ENCODE measurements around the gene IQGAP3. TPM values are rescaled to one million over a fixed set of nuclear protein-coding genes. Genes with fewer than 3 reads are reported as not detected.

The IQGAP3 gene
- total RNA-seq, 1 donor from 2014 or later = 0.36 TPM

DNA sequence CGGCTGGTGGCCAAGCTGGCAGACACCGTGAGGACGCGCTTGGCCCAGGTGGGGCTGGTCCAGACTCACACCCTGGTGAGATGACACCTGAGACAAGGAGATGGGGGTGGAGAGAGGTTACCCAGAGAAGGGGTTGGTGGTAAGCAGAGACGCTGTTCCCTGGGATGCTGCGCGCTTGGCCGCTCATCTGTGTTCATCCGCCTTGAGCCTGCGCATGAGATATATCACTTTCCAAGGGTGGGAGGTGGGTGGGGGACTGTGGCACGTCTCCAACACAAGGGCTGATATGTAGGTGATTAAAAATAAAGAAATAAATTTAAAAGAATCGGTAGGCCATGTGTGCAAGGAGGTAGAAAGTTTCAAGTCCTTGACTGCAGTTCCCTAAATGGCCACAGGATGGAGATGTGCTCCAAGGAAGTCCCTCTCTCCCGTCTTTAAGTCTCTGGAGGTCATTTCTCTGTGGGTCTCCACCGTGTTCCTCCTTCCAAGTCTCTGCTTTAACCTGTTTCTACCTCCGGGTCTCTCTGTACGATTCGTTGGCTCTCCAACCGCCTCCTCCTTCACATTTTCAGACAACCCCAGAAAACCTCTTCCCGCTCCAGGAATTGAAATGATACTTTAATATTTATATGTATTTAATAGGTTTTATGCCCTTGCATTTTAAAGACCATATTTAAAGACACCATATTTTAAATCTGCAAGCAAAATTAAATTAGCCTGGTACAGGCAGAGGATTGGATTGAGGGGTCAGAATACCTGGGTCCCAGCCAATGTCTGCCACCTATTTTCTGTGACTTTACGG lies 11.7 kb upstream of the IQGAP3 start:
- DNase-seq = no peak
- Histone ChIP-seq H3K9me3 (replicated peaks) (no peaks in the 10 kb centered on the region), H3K4me1 (peaks cover 6% of the 10 kb centered on the region), H3K27ac (replicated peaks) (no peak overlapping the region), H3K27me3 (ENCODE audit: low read depth) (no peaks in the 10 kb centered on the region), H3K36me3 (no peaks in the 10 kb centered on the region), H3K4me3 (no peak overlapping the region)
- intact Hi-C loops (cut with micrococcal nuclease) = no loop called here
- TF ChIP-seq, protein P1, sequence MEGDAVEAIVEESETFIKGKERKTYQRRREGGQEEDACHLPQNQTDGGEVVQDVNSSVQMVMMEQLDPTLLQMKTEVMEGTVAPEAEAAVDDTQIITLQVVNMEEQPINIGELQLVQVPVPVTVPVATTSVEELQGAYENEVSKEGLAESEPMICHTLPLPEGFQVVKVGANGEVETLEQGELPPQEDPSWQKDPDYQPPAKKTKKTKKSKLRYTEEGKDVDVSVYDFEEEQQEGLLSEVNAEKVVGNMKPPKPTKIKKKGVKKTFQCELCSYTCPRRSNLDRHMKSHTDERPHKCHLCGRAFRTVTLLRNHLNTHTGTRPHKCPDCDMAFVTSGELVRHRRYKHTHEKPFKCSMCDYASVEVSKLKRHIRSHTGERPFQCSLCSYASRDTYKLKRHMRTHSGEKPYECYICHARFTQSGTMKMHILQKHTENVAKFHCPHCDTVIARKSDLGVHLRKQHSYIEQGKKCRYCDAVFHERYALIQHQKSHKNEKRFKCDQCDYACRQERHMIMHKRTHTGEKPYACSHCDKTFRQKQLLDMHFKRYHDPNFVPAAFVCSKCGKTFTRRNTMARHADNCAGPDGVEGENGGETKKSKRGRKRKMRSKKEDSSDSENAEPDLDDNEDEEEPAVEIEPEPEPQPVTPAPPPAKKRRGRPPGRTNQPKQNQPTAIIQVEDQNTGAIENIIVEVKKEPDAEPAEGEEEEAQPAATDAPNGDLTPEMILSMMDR (IDR thresholded peaks at IDR 0.05; ENCODE audit: borderline replicate concordance) = peak; percentile 97

DNA sequence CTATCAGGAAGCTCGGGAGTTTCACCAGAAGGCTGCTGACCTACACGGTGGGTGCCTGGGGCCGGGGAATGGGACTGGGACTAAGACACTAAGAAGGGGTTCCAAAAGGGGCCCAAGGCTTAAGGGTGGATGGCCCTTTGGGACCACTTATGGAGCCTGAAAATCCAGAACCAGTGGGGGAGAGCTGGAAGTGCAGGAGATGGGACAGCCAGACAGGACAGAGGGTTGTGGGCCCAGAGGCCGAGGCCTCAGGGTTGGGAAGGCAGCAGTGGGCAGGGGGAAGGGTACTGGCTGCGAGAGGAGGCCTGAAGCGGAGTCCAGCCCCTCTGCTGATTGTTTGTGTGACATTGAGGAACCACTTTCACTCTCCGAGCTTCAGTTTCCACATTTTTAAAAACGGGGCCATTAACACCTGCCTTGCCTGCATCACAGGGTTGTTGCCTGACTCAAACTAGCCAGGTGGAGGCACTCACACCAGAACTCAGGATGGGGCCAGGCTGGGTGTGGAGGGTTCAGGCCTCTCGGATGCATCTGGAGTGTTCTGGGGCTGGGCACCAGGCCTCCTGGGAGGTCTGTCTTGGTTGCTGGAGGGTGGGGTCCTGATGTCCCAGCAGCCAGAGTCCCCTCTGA lies 10.1 kb upstream of the IQGAP3 start:
- no peak overlapping the region for H3K4me3 ChIP-seq

DNA sequence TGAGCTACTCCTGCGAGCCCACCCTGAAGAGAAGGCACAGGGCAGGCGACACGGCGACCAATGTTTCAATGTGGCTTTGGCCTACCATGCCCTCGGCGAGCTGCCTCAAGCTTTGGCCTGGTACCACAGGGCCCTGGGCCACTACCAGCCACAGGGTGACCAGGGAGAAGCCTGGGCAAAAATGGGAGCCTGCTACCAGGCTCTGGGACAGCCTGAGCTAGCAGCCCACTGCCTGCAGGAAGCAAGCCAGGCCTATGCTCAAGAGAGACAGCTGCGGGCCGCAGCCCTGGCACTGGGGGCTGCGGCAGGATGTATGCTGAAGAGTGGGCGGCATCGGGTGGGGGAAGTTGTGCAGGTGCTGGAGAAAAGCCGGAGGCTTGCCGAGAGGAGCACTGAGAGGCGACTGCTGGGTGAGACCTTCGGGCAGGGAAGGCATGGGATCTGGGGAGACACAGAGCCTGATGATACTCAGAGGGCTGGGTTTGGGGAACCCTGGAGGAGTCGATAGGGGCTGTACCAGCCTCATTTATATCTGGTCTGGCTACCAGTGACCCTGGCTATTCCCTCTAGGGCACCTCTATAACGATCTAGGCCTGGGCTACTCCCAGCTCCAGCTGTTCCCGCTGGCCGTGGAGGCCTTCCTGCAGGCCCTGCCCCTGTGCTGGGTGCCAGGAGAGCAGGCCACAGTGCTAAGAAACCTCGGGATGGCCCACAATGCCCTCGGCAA lies 9.5 kb upstream of the IQGAP3 start:
- intact Hi-C loops (cut with micrococcal nuclease) = no loop called here
- H3K27ac ChIP-seq (replicated peaks) = no peak overlapping the region
- peaks cover 6% of the 10 kb centered on the region for H3K4me1 ChIP-seq

More for the DNA sequence above, 10.1 kb upstream of the IQGAP3 start:
- intact Hi-C loops (cut with micrococcal nuclease) = no loop called here
- TF ChIP-seq, protein P1 (IDR thresholded peaks at IDR 0.05; ENCODE audit: borderline replicate concordance) = no peak
- H3K9me3 ChIP-seq (replicated peaks) = no peaks in the 10 kb centered on the region
- no peaks in the 10 kb centered on the region for H3K36me3 ChIP-seq
- H3K27me3 ChIP-seq (ENCODE audit: low read depth) = no peaks in the 10 kb centered on the region
- no peak for DNase-seq
- H3K4me1 ChIP-seq = peaks cover 6% of the 10 kb centered on the region
- no peak overlapping the region for H3K27ac ChIP-seq (replicated peaks)

DNA sequence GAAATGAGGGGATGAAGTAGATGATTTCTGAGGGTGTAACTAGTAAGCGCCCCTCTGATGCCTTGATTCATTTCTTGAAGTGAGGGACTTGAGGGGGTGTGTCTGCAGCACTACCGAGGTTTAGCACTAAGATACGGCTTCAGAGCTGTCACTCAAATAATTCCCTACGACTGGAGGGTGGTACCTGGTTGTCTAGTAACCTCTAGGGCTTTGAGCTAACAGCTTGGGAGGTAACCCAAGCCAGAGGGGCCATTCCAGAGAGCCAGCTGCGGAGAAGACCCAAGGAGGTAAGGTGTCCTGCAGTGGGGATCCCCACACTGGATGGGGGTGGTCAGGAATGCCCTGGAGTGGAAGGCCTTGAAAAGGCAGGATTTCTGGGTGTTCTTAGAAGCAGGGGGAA lies 7.1 kb upstream of the IQGAP3 start, which contains the start of gene TTC24:
Gene TTC24, plus strand, starts transcription at position 252 of the 400 bp plus-strand sequence. CDS start 1,642 bp downstream, outside the sequence.
- Histone ChIP-seq H3K36me3 (no peaks in the 10 kb centered on the region), H3K27me3 (ENCODE audit: low read depth) (no peaks in the 10 kb centered on the region), H3K4me3 (no peak within 1 kb of the TSS), H3K27ac (replicated peaks) (no peak within 1 kb of the TSS), H3K9me3 (replicated peaks) (no peaks in the 10 kb centered on the region), H3K4me1 (peaks cover 6% of the 10 kb centered on the region)
- intact Hi-C loops (cut with micrococcal nuclease) = no loop called here
- DNase-seq = no peak
- TF ChIP-seq, protein P1 (IDR thresholded peaks at IDR 0.05; ENCODE audit: borderline replicate concordance) = no peak

More for the DNA sequence above, 9.5 kb upstream of the IQGAP3 start:
- H3K36me3 ChIP-seq = no peaks in the 10 kb centered on the region
- no peak for DNase-seq
- TF ChIP-seq, protein P1 (IDR thresholded peaks at IDR 0.05; ENCODE audit: borderline replicate concordance) = no peak
- H3K4me3 ChIP-seq = no peak overlapping the region
- H3K9me3 ChIP-seq (replicated peaks) = no peaks in the 10 kb centered on the region
- H3K27me3 ChIP-seq (ENCODE audit: low read depth) = no peaks in the 10 kb centered on the region

DNA sequence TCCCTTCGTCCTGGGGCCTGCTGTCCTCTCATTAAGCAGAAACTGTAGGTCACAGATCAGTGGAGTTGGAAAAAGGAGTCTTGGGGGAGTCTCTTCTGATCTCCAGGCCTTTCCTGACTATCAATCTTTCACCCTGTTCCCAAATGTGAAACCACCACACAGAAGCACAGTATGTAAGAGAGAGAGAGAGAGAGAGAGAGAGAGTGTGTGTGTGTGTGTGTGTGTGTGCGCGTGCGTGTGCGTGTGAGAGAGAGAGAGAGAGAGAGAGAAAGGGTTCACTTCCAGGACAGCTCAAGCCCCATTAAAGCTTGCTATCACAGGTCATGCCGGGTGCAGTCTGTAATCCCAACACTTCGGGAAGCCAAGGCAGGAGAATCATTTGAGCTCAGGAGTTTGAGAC lies 5.7 kb upstream of the IQGAP3 start:
- no peak for DNase-seq
- Histone ChIP-seq H3K36me3 (no peaks in the 10 kb centered on the region), H3K4me3 (no peak overlapping the region), H3K27ac (replicated peaks) (no peak overlapping the region), H3K4me1 (no peaks in the 10 kb centered on the region), H3K27me3 (ENCODE audit: low read depth) (no peaks in the 10 kb centered on the region), H3K9me3 (replicated peaks) (no peaks in the 10 kb centered on the region)
- TF ChIP-seq, protein P1 (IDR thresholded peaks at IDR 0.05; ENCODE audit: borderline replicate concordance) = no peak
- intact Hi-C loops (cut with micrococcal nuclease) = no loop called here

All from left ventricle myocardium inferior (tissue), 1 donor.